OCI-LY7 (cell line): ENCODE measurements around the gene UGT1A3.

Experiments
- EZH2phosphoT487 ChIP-seq: fragments of 200-600 bp; sonication (generic); IDR thresholded peaks from 2 replicates; pipeline ENCODE4 v1.6.1; 2018; ENCODE audit warnings: low read depth, borderline replicate concordance, mild to moderate bottlenecking, mixed run types, antibody characterized with exemption, low read length, moderate library complexity, mixed read lengths
- TF ChIP-seq, protein P1 (sequence below): fragments of 200-600 bp; sonication (generic); conservative IDR thresholded peaks from 2 replicates; pipeline ENCODE4 v1.5.1; 2014; ENCODE audit warnings: mild to moderate bottlenecking, antibody characterized with exemption, low read length, moderate library complexity, mixed read lengths

DNA sequence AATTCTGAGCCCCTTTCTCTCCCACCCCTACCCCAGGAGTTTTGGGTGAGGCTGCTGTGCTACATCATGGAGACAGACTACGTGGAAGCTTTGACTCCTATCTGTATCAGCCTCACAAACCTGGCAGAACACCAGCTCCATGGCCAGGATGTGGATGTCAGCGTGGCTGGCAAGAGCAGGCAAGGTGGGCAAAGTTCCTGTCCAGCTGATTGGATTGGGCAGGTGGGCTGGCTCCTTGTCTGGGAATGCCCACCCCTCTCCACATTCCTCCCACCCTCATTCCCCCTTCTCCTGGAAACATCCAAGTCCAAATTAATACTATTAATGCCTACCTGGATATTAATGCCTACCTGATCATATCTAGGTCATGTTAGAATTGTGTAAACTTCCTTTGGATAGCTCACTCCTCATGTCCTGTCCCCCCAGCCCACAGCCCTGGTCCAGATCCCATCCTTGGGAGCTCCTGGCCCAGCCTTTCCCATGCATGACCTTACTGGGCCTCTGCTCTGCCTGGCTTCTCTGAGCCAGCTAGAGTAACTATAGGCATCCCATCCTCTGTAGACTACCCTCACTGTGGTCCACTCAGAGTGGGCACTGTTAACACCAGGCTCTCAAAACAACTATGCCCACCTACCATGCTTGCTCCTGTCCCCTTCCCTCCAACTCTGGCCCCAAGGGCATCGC lies 73.4 kb downstream of the UGT1A3 start:
- TF ChIP-seq, protein P1, sequence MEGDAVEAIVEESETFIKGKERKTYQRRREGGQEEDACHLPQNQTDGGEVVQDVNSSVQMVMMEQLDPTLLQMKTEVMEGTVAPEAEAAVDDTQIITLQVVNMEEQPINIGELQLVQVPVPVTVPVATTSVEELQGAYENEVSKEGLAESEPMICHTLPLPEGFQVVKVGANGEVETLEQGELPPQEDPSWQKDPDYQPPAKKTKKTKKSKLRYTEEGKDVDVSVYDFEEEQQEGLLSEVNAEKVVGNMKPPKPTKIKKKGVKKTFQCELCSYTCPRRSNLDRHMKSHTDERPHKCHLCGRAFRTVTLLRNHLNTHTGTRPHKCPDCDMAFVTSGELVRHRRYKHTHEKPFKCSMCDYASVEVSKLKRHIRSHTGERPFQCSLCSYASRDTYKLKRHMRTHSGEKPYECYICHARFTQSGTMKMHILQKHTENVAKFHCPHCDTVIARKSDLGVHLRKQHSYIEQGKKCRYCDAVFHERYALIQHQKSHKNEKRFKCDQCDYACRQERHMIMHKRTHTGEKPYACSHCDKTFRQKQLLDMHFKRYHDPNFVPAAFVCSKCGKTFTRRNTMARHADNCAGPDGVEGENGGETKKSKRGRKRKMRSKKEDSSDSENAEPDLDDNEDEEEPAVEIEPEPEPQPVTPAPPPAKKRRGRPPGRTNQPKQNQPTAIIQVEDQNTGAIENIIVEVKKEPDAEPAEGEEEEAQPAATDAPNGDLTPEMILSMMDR: no peak
- no peak for TF ChIP-seq EZH2phosphoT487
